GM12891 (cell line): Measurements from ENCODE around the gene OTOF.

Experiments used
- DNase-seq: peaks from one replicate; pipeline ENCODE4 v3.0.0; 2011; ENCODE audit warnings: low spot score; ENCODE audit not compliant: insufficient read length
- FAIRE-seq: peaks from 2 replicates; lab custom pipeline; 2011; peaks lifted over from hg19 to GRCh38; lab: Jason Lieb, UNC
- PAX5 ChIP-seq: IDR thresholded peaks from 2 replicates; pipeline ENCODE4 v1.6.1; 2011; ENCODE audit warnings: low read length, moderate library complexity, mild to moderate bottlenecking; ENCODE audit not compliant: insufficient read depth, severe bottlenecking
- POLR2A ChIP-seq: IDR thresholded peaks from 2 replicates; pipeline ENCODE4 v1.6.1; 2011; ENCODE audit warnings: low read depth, low read length, control low read depth
- POLR2AphosphoS5 ChIP-seq: IDR thresholded peaks from 2 replicates; pipeline ENCODE4 v1.6.1; 2011; ENCODE audit warnings: low read depth, low read length, control low read depth
- POU2F2 ChIP-seq: IDR thresholded peaks from 2 replicates; pipeline ENCODE4 v1.6.1; 2011; ENCODE audit warnings: low read depth, mild to moderate bottlenecking, control low read depth, low read length, moderate library complexity
- SPI1 ChIP-seq: IDR thresholded peaks from 2 replicates; pipeline ENCODE4 v1.6.1; 2011; ENCODE audit warnings: low read depth, low read length, control low read depth
- TAF1 ChIP-seq: IDR thresholded peaks from 2 replicates; pipeline ENCODE4 v1.6.1; 2011; ENCODE audit warnings: low read depth, low read length, control low read depth

Gene OTOF

DNA sequence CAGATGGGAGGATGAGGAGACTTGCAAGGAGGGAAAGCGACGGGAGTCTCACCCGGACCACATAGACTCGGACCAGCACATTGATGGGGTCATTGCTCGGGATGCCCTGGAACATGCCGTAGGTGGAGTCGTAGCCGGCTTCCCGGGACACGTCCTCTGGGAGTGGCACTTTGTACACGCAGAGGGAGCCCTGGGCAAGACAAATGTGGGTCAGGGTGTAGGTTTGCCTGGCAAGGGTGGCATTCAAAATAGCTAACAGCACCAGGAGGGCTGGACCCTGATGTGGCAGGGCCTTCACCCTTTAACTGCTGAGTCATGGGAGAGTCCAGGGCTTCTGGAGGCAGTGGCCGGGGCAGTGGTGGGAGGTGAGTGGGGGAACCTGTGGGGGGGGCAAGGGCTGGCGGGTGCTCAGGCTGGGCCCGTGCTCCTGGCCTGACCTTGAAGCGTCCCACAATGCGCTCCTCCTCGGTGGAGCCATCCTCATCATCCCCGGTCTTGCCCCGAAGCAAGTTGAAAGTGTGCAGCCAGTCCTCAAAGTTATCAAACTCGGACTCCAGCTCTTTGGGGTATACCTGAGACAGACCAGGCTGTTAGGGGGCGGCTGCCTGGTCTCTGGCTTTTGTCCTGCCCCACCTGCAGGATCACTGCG is 11.1 kb downstream of the OTOF start:
- DNase-seq (no peak), FAIRE-seq (no peak)
- no peak for TF ChIP-seq POLR2A
- TF ChIP-seq PAX5, result no peak
- TF ChIP-seq POLR2AphosphoS5, result no peak
- no peak for TF ChIP-seq POU2F2
- TF ChIP-seq TAF1, result no peak
- TF ChIP-seq SPI1, result no peak

DNA sequence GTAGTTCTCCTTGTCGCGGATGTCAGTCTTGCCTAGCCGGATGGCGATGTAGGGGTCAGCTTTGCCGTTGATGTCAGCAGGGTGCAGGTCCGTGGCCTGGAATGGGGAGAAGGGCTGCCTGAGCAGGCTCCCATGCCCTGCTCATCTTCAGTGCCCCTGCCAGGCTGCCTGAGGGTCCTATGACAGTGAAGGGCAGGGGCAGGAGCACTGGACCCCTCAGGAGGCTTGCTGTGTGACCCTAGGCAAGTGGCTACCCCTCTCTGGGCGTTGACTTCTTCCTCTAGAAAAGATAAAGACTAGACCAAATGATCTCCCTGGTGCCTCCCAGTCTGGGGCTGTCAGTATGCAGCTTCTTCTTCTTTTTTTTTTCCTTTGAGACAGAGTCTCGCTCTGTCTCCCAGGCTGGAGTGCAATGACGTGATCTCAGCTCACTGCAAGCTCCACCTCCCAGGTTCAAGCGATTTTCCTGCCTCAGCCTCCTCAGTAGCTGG is 11.9 kb downstream of the OTOF start:
- DNase-seq (no peak), FAIRE-seq (no peak)

DNA sequence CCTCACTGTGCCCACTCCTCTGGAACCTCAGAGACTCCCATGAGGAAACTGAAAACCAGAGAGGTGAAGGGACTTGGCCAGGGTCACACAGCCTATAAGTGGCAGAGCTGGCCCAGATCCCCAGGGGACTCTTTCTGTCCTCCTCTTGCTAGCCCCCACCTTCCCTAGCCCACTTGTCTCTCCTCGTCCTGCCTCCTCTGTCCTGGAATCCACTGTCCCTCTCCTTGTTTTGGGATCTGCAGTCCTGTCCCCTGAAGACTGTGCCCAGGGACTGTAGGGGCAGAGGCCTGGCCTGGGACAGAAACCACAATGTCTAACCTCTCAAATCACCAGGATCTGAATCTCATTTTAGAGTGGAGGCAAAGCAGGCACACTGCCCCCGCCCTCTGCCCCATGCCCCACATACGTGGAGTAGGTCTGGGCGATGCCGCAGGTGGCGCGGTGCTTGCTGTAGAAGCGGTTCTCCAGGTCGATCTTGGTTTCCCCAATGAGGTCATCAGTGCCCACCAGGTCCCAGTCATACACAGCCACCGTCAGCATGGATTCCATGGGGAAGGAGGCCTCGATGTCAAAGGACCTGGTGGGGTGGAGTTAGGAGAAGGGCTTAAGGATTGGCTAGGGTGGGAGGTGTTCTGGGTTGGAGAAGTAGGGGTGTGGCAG is 12.5 kb downstream of the OTOF start:
- DNase-seq (no peak), FAIRE-seq (no peak)
- TF ChIP-seq POU2F2 (no peak), TAF1 (no peak), POLR2AphosphoS5 (no peak), SPI1 (no peak), PAX5 (no peak), POLR2A (no peak)

More for the DNA sequence above, 11.9 kb downstream of the OTOF start:
- TF ChIP-seq POLR2A, result no peak

DNA sequence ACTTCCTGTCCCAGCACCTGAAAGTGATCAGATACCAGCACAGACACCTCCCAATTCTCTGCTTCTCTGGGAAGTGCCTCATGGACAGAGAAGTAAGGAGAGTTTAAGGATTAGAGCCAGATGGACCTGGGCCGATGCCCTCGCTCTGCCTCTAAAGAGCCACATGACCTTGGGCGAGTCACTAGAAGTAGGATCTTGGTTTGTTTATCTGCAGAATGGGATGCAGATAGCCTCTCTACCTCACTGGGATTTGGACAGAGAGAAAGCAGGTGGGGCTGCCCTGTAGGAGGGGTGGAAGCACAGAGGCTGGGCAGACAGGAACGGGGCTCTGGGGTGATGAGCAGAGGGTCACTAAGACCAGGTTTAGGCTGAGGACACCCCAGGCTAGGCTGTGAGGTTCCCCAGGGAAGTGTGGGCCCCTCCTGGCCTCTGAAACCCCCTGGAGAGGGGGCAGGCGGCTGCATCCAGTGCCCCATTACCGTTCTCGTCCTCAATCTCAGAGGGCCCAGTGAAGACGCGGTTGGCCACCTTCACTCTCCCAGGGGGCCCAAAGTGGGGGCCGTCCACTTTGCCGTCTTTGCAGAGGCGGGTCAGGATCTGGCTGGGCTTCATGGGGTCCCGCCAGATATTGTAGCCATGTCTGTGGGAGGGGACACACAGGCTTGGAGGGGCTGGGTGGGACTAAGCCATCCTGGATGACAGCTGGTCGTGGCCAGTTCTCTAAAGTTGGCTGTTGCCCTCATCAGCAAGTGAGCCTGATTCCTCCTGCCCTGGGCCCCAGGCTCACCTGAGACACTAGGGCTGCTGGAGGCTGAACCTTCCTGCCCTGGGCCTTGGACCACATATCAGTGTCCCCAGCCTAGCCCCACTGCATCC is 13.3 kb downstream of the OTOF start:
- DNase-seq, result no peak
- TF ChIP-seq PAX5 (no peak), POU2F2 (no peak), SPI1 (no peak), POLR2AphosphoS5 (no peak), POLR2A (no peak), TAF1 (no peak)
- FAIRE-seq, result no peak

DNA sequence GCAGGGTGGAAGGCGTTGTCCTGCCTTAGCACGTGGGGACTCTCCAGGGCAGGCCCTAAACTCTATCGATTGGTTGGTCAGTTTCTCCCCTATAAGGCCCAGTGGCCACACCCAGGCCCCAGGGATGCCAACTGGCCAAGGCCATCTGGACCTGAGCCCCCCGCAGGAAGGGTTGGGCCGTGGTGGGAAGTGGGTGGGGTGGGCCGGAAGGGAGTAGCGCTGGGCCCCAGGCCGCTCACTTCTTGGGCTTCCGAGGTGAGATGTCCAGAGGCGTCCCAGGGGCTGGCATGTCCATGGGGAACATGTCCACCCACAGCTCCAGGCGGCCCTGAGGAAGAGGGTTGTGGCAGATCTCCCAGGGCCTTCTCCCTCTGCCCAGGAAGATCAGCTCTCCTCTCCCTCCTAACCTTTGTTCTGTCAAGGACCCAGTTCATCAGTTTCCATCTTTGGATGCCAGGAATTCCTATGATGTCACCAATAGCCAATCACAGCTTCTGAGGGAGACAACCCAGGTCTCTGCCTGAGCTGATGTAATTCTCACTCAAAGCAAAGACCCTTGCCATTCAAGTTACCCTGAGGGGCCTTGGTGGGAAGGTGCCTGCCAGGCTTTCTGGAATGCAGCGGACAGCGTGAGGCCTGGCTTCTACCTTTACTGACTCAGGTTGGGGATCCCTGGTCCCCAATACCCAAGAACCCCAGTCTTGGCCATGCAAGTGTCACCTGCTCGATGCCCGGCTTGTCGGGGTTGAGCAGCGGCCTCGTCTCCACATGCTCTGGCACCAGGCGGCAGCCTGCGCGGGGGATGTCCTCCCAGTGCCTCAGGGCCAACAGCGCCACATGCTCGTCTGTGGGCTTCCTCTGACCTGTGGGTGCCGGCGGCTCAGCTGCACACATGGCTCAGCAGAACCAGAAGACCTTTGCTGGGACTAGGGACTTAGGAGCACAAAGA is 14.4 kb downstream of the OTOF start:
- FAIRE-seq (no peak), DNase-seq (no peak)
- TF ChIP-seq POU2F2 (no peak), POLR2AphosphoS5 (no peak), POLR2A (no peak), SPI1 (no peak), PAX5 (no peak), TAF1 (no peak)

DNA sequence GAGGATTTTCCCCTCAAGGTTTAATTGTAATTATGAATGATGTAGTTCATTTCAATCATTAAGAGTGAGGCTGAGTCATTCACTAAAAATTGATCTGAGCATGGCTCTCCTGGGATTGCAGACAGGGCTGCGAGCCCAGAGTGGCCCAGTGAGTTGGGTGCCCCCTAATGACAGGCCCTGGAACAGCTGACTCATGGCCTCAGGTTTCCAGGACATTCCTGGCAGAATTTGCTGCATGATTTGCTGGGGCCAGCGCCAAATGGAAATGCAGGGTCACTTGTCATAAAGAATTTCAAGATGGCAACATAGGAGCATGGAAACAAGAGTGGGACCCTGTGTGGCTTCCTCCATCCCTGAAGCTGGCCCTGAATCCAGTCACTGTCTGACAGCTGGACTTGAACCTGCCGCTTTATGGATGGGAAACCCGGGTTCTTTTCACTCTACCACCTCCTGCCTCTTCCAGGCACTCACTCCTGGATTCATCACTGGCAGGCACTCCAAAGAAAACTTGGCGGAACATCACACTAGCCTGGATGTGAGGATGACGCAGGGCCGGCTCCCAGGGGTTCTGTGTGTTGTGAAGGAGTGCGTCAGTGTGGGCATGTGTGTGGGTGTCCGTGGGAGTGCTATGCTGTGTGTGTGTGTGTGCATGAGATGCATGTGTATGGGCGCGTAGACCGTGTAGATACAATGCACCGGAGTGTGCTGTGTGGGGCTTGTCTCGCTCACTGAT is 15.2 kb downstream of the OTOF start:
- TF ChIP-seq POLR2A, result no peak
- FAIRE-seq (no peak), DNase-seq (no peak)

DNA sequence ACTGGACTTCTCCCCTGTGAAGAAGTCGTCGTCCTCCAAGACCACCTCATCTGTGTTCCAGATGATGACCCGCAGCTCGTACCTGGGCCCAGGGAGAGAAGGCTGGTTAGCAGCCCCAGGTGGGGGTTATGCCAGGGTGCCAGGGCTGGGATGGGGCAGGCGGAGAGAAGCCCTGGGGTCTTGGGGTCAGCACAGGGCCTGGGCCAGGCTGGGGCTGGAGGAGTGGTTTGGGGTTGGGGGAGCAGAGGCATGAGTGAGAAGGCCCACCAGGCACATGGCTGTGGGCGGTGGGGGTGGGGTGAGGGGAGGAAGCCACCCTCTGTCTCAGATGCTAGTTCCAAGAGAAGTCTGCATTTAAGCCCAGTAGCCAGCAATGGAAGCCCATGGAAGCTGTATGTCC is 15.8 kb downstream of the OTOF start:
- DNase-seq, result no peak
- no peak for FAIRE-seq
- TF ChIP-seq POLR2AphosphoS5, result no peak
- no peak for TF ChIP-seq PAX5
- TF ChIP-seq POLR2A, result no peak
- no peak for TF ChIP-seq SPI1
- no peak for TF ChIP-seq POU2F2
- no peak for TF ChIP-seq TAF1

DNA sequence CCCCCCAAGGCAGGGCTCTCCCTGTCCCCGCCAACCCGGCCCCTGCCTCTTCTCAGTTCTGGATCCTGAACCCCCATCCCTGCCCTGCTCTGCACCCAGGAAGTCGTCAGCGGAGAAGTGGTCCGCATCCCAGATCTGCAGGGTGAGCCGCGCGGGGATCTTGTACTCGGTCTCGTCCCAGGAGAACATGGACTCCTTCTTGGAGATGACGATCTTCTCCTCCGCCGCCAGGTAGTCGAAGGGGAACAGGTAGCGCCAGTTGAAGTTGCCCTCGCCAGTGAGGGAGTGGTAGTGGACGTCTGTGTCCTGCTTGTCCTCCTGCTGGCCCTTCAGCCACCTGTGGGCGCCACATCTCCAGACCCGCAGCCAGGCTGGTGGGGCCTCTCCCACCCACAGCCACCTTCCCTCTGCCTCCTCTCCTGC is 16.3 kb downstream of the OTOF start:
- DNase-seq (no peak), FAIRE-seq (no peak)
- TF ChIP-seq POLR2A (no peak), PAX5 (no peak), POU2F2 (no peak), SPI1 (no peak), POLR2AphosphoS5 (no peak), TAF1 (no peak)

DNA sequence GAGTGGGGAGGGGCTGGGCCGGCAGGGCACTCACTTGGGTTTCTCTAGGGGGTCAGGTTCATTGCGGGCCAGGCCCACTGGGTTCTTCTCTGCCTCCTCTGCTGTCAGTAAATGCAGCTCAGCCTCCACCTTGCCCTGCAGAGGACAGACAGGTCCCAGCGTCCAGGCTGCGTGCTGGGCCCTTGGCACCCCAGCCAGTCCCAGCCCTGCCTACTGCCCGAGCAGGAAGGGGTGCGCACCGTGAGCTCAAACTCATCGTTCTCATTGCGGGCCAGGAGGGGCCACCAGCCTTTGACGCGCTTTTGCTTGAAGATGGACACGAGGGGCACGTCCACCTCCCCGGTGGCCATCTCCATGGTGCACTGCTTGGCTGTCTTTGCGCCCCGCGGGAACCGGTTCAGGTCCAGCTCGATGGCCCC is 17.3 kb downstream of the OTOF start:
- TF ChIP-seq POU2F2 (no peak), POLR2AphosphoS5 (no peak), TAF1 (no peak), POLR2A (no peak), SPI1 (no peak), PAX5 (no peak)
- FAIRE-seq (no peak), DNase-seq (no peak)
